ENCODE results near the gene MORC2. TPM values are rescaled to one million over a fixed set of nuclear protein-coding genes. Genes with fewer than 3 reads are reported as not detected.

Gene MORC2
- total RNA-seq, 2 donors from 2014 or later = 16.7 to 27.5 TPM

DNA sequence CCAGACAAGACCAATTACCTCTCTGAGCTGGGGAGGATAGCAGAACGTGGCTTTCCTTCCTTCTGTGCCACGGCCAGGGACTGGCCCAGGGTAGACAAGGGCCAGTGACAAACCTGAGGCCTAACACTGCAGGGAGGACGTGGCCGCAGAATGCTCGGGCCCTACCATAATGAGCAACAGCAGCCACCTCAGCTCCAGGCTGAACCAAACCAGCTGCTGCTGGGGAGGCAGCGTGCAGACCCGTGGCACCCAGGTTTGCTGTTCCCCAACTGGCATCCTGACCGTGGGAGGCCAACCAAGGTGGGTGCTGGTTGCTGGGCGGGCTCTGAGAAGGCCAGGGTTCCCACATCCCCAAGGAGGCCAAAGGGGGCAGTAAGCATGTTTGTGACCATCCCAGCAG is 83.0 kb downstream of the MORC2 start:
- peaks cover 7% of the 10 kb centered on the region for H3K36me3 ChIP-seq
- H3K27me3 ChIP-seq (replicated peaks; ENCODE audit: insufficient read depth) = no peaks in the 10 kb centered on the region
- TF ChIP-seq, protein P1, sequence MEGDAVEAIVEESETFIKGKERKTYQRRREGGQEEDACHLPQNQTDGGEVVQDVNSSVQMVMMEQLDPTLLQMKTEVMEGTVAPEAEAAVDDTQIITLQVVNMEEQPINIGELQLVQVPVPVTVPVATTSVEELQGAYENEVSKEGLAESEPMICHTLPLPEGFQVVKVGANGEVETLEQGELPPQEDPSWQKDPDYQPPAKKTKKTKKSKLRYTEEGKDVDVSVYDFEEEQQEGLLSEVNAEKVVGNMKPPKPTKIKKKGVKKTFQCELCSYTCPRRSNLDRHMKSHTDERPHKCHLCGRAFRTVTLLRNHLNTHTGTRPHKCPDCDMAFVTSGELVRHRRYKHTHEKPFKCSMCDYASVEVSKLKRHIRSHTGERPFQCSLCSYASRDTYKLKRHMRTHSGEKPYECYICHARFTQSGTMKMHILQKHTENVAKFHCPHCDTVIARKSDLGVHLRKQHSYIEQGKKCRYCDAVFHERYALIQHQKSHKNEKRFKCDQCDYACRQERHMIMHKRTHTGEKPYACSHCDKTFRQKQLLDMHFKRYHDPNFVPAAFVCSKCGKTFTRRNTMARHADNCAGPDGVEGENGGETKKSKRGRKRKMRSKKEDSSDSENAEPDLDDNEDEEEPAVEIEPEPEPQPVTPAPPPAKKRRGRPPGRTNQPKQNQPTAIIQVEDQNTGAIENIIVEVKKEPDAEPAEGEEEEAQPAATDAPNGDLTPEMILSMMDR (IDR thresholded peaks at IDR 0.05) = no peak
- ATAC-seq (ENCODE audit: insufficient number of reproducible peaks, low FRiP score, low read depth) = no peak
- H3K4me1 ChIP-seq (ENCODE audit: control insufficient read depth in 1 of 2, low read depth in 2 of 2) = no peaks in the 10 kb centered on the region
- no peak overlapping the region for H3K27ac ChIP-seq
- no peak overlapping the region for H3K4me3 ChIP-seq
- H3K9me3 ChIP-seq = no peaks in the 10 kb centered on the region
- no peak for DNase-seq (ENCODE audit: low spot score)

DNA sequence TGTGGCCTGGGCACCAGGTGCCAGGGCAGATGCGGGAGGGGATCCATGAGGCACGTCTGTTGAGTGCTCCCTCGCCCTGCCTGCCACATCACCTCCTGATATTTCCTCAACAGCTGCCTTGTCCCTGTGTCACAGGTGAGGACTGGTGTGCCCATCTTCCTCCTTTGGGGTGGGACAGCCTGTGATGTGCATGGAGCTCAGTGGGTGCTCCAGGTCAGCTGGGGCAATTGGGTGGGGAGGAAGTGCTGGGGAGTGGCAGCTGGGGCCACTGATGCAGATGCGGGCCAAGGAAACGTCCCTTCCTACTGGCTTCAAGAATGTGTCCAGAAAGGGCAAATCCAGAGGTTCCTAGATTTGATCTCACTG is 83.6 kb downstream of the MORC2 start:
- H3K36me3 ChIP-seq = peaks cover 5% of the 10 kb centered on the region
- ATAC-seq (ENCODE audit: insufficient number of reproducible peaks, low FRiP score, low read depth) = no peak
- H3K9me3 ChIP-seq = no peaks in the 10 kb centered on the region
- H3K27ac ChIP-seq = no peak overlapping the region
- H3K4me3 ChIP-seq = no peak overlapping the region
- DNase-seq (ENCODE audit: low spot score) = no peak
- TF ChIP-seq, protein P1 (IDR thresholded peaks at IDR 0.05) = no peak
- H3K4me1 ChIP-seq (ENCODE audit: control insufficient read depth in 1 of 2, low read depth in 2 of 2) = no peaks in the 10 kb centered on the region
- H3K27me3 ChIP-seq (replicated peaks; ENCODE audit: insufficient read depth) = no peaks in the 10 kb centered on the region

DNA sequence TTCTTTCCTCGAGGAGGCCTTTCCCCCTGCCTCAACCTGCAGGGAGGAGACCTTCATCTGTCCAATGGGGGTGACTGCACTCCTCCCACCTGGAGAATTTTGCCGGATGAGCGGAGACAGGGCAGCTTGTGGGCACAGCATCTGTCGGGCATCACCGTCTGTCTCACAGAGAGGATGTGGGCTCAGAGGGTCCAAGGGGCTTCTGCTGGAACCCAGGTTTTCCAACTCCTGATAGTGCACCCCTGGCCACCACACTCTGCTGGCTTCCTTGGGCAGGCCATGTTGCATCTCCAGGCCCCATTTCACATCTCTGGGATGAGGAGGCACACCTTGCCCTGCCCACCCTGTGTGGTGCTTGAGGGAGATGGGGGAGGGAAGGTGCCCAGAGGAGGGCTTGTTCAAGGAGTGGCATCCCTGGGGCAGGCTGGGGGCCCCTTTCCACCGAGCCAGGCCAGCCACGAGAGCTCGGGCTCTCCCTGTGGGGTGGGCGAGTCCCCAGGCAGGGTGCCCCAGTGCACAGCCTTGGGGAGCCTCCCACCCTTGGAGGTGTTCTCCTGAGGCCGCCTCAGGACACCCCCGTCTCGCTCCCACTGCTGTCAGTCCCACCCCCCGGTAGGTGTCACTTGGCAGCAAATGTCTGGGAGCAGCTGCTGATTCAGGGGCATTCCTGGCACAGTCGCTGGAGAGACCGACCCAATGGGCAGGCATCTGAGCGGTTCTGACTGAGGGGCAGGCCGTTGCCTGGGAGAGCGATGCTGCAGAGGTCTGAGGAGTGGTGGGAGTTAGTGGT is 84.2 kb downstream of the MORC2 start:
- Histone ChIP-seq H3K36me3 (no peaks in the 10 kb centered on the region), H3K27me3 (replicated peaks; ENCODE audit: insufficient read depth) (no peaks in the 10 kb centered on the region)

DNA sequence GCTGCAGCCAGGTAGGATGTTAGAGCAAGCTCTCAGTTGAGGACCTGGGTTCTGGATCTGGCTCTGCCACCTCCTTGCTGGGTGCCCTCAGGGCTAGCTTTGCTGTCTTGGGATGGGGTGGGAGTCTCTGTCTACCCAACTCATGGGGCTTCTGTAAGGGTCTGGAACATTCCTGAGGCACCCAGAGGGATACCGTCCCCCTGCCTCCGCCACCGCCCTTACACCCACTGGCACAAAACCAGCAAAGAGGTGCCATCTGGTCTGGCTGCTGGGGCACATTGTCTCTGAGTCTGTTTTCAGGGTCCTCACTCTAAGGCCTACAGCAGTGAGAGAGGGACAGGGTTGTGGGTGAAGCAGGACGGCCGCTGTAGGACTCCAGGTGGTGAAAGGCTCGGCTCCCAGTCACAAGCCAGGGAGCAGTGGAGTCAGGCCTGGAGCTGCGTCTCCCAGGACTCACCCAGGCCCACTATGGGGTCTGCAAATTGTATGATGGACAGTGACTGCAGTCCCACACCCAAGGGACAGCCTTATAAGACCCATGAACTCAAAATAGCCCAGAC is 84.9 kb downstream of the MORC2 start:
- Histone ChIP-seq H3K9me3 (no peaks in the 10 kb centered on the region), H3K36me3 (no peaks in the 10 kb centered on the region), H3K4me3 (no peak overlapping the region), H3K27ac (no peak overlapping the region), H3K27me3 (replicated peaks; ENCODE audit: insufficient read depth) (no peaks in the 10 kb centered on the region), H3K4me1 (ENCODE audit: control insufficient read depth in 1 of 2, low read depth in 2 of 2) (no peaks in the 10 kb centered on the region)
- TF ChIP-seq, protein P1 (IDR thresholded peaks at IDR 0.05) = no peak
- no peak for ATAC-seq (ENCODE audit: insufficient number of reproducible peaks, low FRiP score, low read depth)
- no peak for DNase-seq (ENCODE audit: low spot score)

More for the DNA sequence above, 84.2 kb downstream of the MORC2 start:
- ATAC-seq (ENCODE audit: insufficient number of reproducible peaks, low FRiP score, low read depth) = no peak
- no peak overlapping the region for H3K27ac ChIP-seq
- H3K4me1 ChIP-seq (ENCODE audit: control insufficient read depth in 1 of 2, low read depth in 2 of 2) = no peaks in the 10 kb centered on the region
- no peak overlapping the region for H3K4me3 ChIP-seq
- TF ChIP-seq, protein P1 (IDR thresholded peaks at IDR 0.05) = no peak
- H3K9me3 ChIP-seq = no peaks in the 10 kb centered on the region
- DNase-seq (ENCODE audit: low spot score) = no peak

DNA sequence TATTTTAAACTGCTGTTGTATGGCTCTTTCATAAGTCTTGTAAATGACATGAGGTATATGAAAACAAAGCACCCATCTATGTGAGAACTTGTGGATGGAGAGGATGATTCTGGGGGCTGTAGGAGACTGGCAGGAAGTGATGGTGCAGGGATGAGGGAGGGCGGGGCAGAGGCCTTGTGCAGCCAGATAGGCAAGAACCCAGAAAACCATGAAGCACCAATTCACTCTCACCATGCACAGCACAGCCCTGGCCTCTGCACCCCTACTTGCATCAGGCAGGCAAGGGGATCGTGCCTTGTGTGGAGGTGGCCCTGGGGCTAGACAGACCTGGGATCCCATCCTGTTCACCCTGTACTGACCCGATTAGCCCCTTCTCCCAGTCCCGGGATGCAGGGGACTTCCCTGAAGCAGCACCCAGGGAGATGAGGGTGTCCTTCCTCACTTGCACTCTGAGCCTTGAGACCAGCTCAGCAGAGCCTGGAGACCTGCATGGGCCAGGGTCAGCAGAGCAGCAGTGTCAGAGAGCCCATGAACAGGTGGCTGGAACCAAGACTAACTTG is 85.5 kb downstream of the MORC2 start:
- DNase-seq (ENCODE audit: low spot score) (no peak), ATAC-seq (ENCODE audit: insufficient number of reproducible peaks, low FRiP score, low read depth) (no peak)
- Histone ChIP-seq H3K36me3 (no peaks in the 10 kb centered on the region), H3K27ac (no peak overlapping the region), H3K4me1 (ENCODE audit: control insufficient read depth in 1 of 2, low read depth in 2 of 2) (no peaks in the 10 kb centered on the region), H3K27me3 (replicated peaks; ENCODE audit: insufficient read depth) (no peaks in the 10 kb centered on the region), H3K4me3 (no peak overlapping the region), H3K9me3 (no peaks in the 10 kb centered on the region)
- TF ChIP-seq, protein P1 (IDR thresholded peaks at IDR 0.05) = no peak
